SK-N-SH (cell line): ENCODE measurements around the gene PCDHA7. TPM values are rescaled to one million over a fixed set of nuclear protein-coding genes. Genes with fewer than 3 reads are reported as not detected.
A peak's percentile ranks its signal among the peaks of the same experiment; 100 is the strongest.
"Not testable (repeated sequence)": the region's sequence is repeated elsewhere in the genome, so short reads cannot be mapped to it uniquely, and the experiment has no call there.

ENCODE experiments used
- CTCF ChIA-PET: fragments of 300-600, 350-600 bp; formaldehyde crosslinking; extraction: SDS; loops from one replicate; lab custom pipeline; 2021; lab: Yijun Ruan, JAX
- POLR2A ChIA-PET: fragments of 350-600 bp; sonication (Branson Sonifier 250); formaldehyde crosslinking; extraction: SDS; loops from one replicate; lab custom pipeline; 2020; ENCODE audit warnings: antibody characterized with exemption, inconsistent platforms; lab: Yijun Ruan, JAX
- DNase-seq: peaks from one replicate; pipeline ENCODE4 v3.0.0; 2012
- H2AFZ ChIP-seq: fragments of 200-600 bp; sonication (generic); 2 replicates; pipeline ENCODE4 v1.8.1; 2016; ENCODE audit warnings: antibody characterized with exemption, mild to moderate bottlenecking, low read depth
- H3F3A ChIP-seq: fragments of 200-600 bp; sonication (generic); replicated peaks from 2 replicates; pipeline ENCODE3; 2016; ENCODE audit warnings: antibody characterized with exemption, mild to moderate bottlenecking; ENCODE audit not compliant: insufficient read depth
- H3K27ac ChIP-seq, 2 experiments: fragments of 200-500 bp in 1 of 2; fragments of 200-600 bp in 1 of 2; sonication (Bioruptor generic) in 1 of 2; sonication (generic), shearing (Covaris generic) in 1 of 2; 2 replicates each; pipeline versions ENCODE4 v1.5.1 to v1.6.1; 2014 to 2016; ENCODE audit warnings: low read depth in 2 of 2, inconsistent platforms in 1 of 2, low read length in 1 of 2, mild to moderate bottlenecking in 1 of 2, mixed read lengths in 1 of 2
- H3K27me3 ChIP-seq: fragments of 200-600 bp; sonication (generic), shearing (Covaris generic); 2 replicates; pipeline ENCODE4 v1.6.1; 2016; ENCODE audit warnings: mixed run types; ENCODE audit not compliant: insufficient read depth
- H3K36me3 ChIP-seq, 2 experiments: fragments of 200-500 bp in 1 of 2; fragments of 200-600 bp in 1 of 2; sonication (Bioruptor generic) in 1 of 2; sonication (generic) in 1 of 2; replicated peaks in 1 of 2; 2 replicates each; pipeline versions ENCODE3 to v1.5.1; 2014 to 2016; ENCODE audit warnings: low read length in 1 of 2, mild to moderate bottlenecking in 1 of 2; ENCODE audit not compliant: insufficient read depth in 2 of 2, control insufficient read depth in 1 of 2
- H3K4me1 ChIP-seq, 2 experiments: fragments of 200-500 bp in 1 of 2; fragments of 200-600 bp in 1 of 2; sonication (Bioruptor generic) in 1 of 2; sonication (generic), shearing (Covaris generic) in 1 of 2; 2 replicates each; pipeline versions ENCODE4 v1.5.1 to v1.6.1; 2014 to 2016; ENCODE audit warnings: low read depth in 1 of 2, low read length in 1 of 2, mixed run types in 1 of 2; ENCODE audit not compliant: insufficient read depth in 2 of 2, control insufficient read depth in 1 of 2
- H3K4me2 ChIP-seq: fragments of 200-600 bp; sonication (generic), shearing (Covaris generic); 2 replicates; pipeline ENCODE4 v1.6.1; 2017; ENCODE audit warnings: mixed run types
- H3K4me3 ChIP-seq, 2 experiments: fragments of 200-500 bp in 1 of 2; fragments of 200-600 bp in 1 of 2; sonication (Bioruptor generic) in 1 of 2; sonication (generic), shearing (Covaris generic) in 1 of 2; 2 replicates each; pipeline versions ENCODE4 v1.5.1 to v1.8.1; 2014 to 2016; ENCODE audit warnings: low read depth in 2 of 2, inconsistent platforms in 1 of 2, low read length in 1 of 2, mild to moderate bottlenecking in 1 of 2, mixed read lengths in 1 of 2, moderate library complexity in 1 of 2
- H3K79me2 ChIP-seq: fragments of 200-600 bp; sonication (generic); 2 replicates; pipeline ENCODE4 v1.8.1; 2017; ENCODE audit warnings: mild to moderate bottlenecking; ENCODE audit not compliant: insufficient read depth
- H3K9ac ChIP-seq: fragments of 200-600 bp; sonication (generic); 2 replicates; pipeline ENCODE4 v1.6.1; 2017; ENCODE audit warnings: mixed run types
- H3K9me2 ChIP-seq: fragments of 200-600 bp; sonication (generic); 2 replicates; pipeline ENCODE4 v1.6.1; 2017; ENCODE audit warnings: mixed run types
- H3K9me3 ChIP-seq: fragments of 200-600 bp; sonication (generic); 2 replicates; pipeline ENCODE4 v1.6.1; 2017; ENCODE audit warnings: mixed run types, mild to moderate bottlenecking, moderate library complexity
- H4K20me1 ChIP-seq: fragments of 200-600 bp; sonication (generic); 2 replicates; pipeline ENCODE4 v1.6.1; 2017; ENCODE audit warnings: mild to moderate bottlenecking, mixed run types; ENCODE audit not compliant: insufficient read depth
- FOSL2 ChIP-seq: IDR thresholded peaks from 2 replicates; pipeline ENCODE4 v1.4.0; 2012; ENCODE audit warnings: low read depth, mild to moderate bottlenecking, moderate library complexity, borderline replicate concordance
- FOXM1 ChIP-seq: IDR thresholded peaks from 2 replicates; pipeline ENCODE4 v1.4.0; 2012; ENCODE audit warnings: low read depth, mild to moderate bottlenecking
- MXI1 ChIP-seq: IDR thresholded peaks from 2 replicates; pipeline ENCODE4 v1.6.1; 2012; ENCODE audit warnings: mild to moderate bottlenecking, low read depth, low read length, improper control_type of control experiment
- NRF1 ChIP-seq: IDR thresholded peaks from 2 replicates; pipeline ENCODE4 v1.6.1; 2012; ENCODE audit warnings: low read depth, mild to moderate bottlenecking, low read length
- RAD21 ChIP-seq: IDR thresholded peaks from 2 replicates; pipeline ENCODE4 v1.6.1; 2012; ENCODE audit warnings: mild to moderate bottlenecking, low read length
- WGBS: methylation state at CpG from one replicate; pipeline ENCODE4 v1.1.6; 2017; ENCODE audit warnings: low lambda C conversion rate; 5-methylcytosine and 5-hydroxymethylcytosine counted together
- polyA plus RNA-seq, 3 experiments: library from polyadenylated mRNA; depleted of rRNA; stranded (reverse); fragments of >200 nt; gene quantifications; 2 replicates each; pipeline ENCODE4 v1.2.3, GENCODE V29; 2012
- TF ChIP-seq, protein P1 (sequence below): fragments of 200-600 bp; sonication (generic); IDR thresholded peaks from 2 replicates; pipeline ENCODE4 v1.6.1; 2017; ENCODE audit warnings: antibody characterized with exemption, mild to moderate bottlenecking, moderate library complexity

The PCDHA7 gene
- polyA plus RNA-seq, 1 of the 3 experiments (the other 2 are of a cell fraction): 0.15 TPM

DNA sequence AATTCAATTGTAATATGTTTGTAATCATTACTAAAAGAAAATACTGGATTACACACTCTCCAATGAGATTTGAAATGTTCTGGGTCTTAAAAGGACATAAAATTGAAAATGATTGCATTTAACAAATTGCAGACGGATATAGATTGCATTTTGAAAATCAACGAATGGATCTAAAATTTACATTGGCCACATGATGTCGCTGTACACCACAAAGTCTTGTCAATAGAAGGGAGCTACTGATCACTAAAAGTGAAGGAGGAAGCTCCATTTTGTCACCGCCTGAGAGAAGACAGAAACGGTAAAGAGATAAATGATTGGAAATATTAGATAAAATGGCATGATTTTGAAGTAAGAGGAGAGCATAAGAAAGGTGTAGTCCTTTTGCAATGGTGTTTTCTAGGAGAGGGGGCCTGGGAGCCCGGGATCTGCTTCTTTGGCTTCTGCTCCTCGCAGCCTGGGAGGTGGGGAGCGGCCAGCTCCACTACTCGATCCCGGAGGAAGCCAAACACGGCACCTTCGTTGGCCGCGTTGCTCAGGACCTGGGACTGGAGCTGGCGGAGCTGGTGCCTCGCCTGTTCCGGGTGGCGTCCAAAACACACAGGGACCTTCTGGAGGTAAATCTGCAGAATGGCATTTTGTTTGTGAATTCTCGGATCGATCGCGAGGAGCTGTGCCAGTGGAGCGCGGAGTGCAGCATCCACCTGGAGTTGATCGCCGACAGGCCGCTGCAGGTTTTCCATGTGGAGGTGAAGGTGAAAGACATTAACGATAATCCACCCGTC is 48.0 kb upstream of the PCDHA7 start, which contains the start of gene PCDHA1:
TSS of gene PCDHA1 (plus strand) at position 236 of the 782 bp plus-strand sequence.
- peak; percentile 36 for DNase-seq
- no peaks in the 10 kb centered on the region for H3F3A ChIP-seq
- WGBS: 31% methylated on average over 27 of the region's 29 CpGs

GRCh38 chr5:140787422-140787821 is 46.6 kb upstream of the PCDHA7 start:
- DNase-seq, H4K20me1 ChIP-seq, H3K36me3 ChIP-seq, H3K4me1 ChIP-seq, H3F3A ChIP-seq, H3K9me2 ChIP-seq, H3K4me2 ChIP-seq, H3K4me3 ChIP-seq, H3K27ac ChIP-seq, POLR2A ChIA-PET, H3K9me3 ChIP-seq, H3K9ac ChIP-seq, H3K79me2 ChIP-seq, H2AFZ ChIP-seq, H3K27me3 ChIP-seq: not testable (repeated sequence)
- WGBS: 82% methylated on average over 44 of the region's 44 CpGs
- CTCF ChIA-PET: interaction anchor here (2.5 to 3.5 kb wide), 2 partner anchors 19 to 54 kb away, joined by 12 to 28 read pairs; partner anchors contain the start of genes PCDHA4 and PCDHA8

More for the DNA sequence above, 48.0 kb upstream of the PCDHA7 start, which contains the start of gene PCDHA1:
- CTCF ChIA-PET: interaction anchor here (0.5 to 3.5 kb wide), 9 partner anchors 13 to 364 kb away, joined by 3 to 28 read pairs (median 4); partner anchors contain the start of genes PCDHA4, PCDHA8 and PCDHB6
- POLR2A ChIA-PET: no interaction called here
- H3K9me2 ChIP-seq: no peaks in the 10 kb centered on the region
- no peaks in the 10 kb centered on the region for H3K79me2 ChIP-seq
- no peak within 1 kb of the TSS for H2AFZ ChIP-seq
- H4K20me1 ChIP-seq: no peaks in the 10 kb centered on the region
- no peaks in the 10 kb centered on the region for H3K27me3 ChIP-seq
- H3K27ac ChIP-seq: no peak within 1 kb of the TSS
- H3K9me3 ChIP-seq: peaks cover 8% of the 10 kb centered on the region; the same call in 1 of the 2 replicates
- H3K4me3 ChIP-seq: peak within 1 kb of the TSS in 1 of 2 experiments; percentile 31; a peak in 2 of 4 replicates
- H3K9ac ChIP-seq: no peak within 1 kb of the TSS
- TF ChIP-seq MXI1 (no peak), FOXM1 (no peak), NRF1 (no peak), RAD21 (peak; percentile 47), FOSL2 (no peak)
- TF ChIP-seq, protein P1, sequence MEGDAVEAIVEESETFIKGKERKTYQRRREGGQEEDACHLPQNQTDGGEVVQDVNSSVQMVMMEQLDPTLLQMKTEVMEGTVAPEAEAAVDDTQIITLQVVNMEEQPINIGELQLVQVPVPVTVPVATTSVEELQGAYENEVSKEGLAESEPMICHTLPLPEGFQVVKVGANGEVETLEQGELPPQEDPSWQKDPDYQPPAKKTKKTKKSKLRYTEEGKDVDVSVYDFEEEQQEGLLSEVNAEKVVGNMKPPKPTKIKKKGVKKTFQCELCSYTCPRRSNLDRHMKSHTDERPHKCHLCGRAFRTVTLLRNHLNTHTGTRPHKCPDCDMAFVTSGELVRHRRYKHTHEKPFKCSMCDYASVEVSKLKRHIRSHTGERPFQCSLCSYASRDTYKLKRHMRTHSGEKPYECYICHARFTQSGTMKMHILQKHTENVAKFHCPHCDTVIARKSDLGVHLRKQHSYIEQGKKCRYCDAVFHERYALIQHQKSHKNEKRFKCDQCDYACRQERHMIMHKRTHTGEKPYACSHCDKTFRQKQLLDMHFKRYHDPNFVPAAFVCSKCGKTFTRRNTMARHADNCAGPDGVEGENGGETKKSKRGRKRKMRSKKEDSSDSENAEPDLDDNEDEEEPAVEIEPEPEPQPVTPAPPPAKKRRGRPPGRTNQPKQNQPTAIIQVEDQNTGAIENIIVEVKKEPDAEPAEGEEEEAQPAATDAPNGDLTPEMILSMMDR: peak; percentile 29
- H3K4me2 ChIP-seq: 0 out of 2 replicates have a peak within 1 kb of the TSS, but pooled peaks have one; percentile 7
- no peaks in the 10 kb centered on the region for H3K4me1 ChIP-seq
- H3K36me3 ChIP-seq: no peaks in the 10 kb centered on the region

DNA sequence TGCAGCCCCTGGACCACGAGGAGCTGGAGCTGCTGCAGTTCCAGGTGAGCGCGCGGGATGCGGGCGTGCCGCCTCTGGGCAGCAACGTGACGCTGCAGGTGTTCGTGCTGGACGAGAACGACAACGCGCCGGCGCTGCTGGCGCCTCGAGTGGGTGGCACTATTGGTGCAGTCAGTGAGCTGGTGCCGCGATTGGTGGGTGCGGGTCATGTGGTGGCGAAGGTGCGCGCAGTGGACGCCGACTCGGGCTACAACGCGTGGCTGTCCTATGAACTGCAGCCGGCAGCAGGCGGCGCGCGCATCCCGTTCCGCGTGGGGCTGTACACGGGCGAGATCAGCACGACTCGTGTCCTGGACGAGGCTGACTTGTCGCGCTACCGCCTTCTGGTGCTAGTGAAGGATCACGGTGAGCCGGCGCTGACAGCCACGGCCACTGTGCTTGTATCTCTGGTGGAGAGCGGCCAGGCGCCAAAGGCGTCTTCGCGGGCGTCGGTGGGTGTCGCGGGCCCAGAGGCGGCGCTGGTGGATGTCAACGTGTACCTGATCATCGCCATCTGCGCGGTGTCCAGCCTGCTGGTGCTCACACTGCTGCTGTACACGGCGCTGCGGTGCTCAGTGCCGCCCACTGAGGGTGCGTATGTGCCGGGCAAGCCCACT is 46.1 kb upstream of the PCDHA7 start:
- H3K9me3 ChIP-seq, POLR2A ChIA-PET, H2AFZ ChIP-seq, H3K36me3 ChIP-seq, H3K79me2 ChIP-seq, H3K9ac ChIP-seq, DNase-seq, H3K4me1 ChIP-seq, H3K9me2 ChIP-seq, H3K27ac ChIP-seq, H3F3A ChIP-seq, H4K20me1 ChIP-seq, H3K4me3 ChIP-seq, H3K27me3 ChIP-seq, H3K4me2 ChIP-seq: not testable (repeated sequence)
- CTCF ChIA-PET: interaction anchor here (2.5 kb wide), 1 partner anchor 19 kb away, joined by 12 read pairs; the partner anchor contains the start of gene PCDHA4
- WGBS: 87% methylated on average over 67 of the region's 70 CpGs
